GM19193 (cell line): ENCODE measurements around the gene LAMA5.

Experiments
- POLR2A ChIP-seq: IDR thresholded peaks from 4 replicates; pipeline ENCODE4 v1.6.1; 2011; ENCODE audit not compliant: insufficient read depth, insufficient read length; ENCODE audit errors: extremely low read depth

Gene LAMA5

GRCh38 chr20:62331347-62331746, 35.8 kb downstream of the LAMA5 start:
- no peak for TF ChIP-seq POLR2A

- no peak for TF ChIP-seq POLR2A
Measured at GRCh38 chr20:62330576-62331317, 36.4 kb downstream of the LAMA5 start.

GRCh38 chr20:62329389-62330377, 37.4 kb downstream of the LAMA5 start:
- no peak for TF ChIP-seq POLR2A

- TF ChIP-seq POLR2A, result no peak
Measured at GRCh38 chr20:62328684-62329388, 38.3 kb downstream of the LAMA5 start.

- TF ChIP-seq POLR2A, result no peak
Measured at GRCh38 chr20:62327726-62328495, 39.2 kb downstream of the LAMA5 start.

- no peak for TF ChIP-seq POLR2A
Measured at GRCh38 chr20:62326959-62327725, 40.0 kb downstream of the LAMA5 start.

- no peak for TF ChIP-seq POLR2A
Measured at GRCh38 chr20:62326559-62326958, 40.6 kb downstream of the LAMA5 start.

- no peak for TF ChIP-seq POLR2A
Measured at GRCh38 chr20:62325172-62325905, 41.8 kb downstream of the LAMA5 start.

GRCh38 chr20:62323980-62324906, 42.9 kb downstream of the LAMA5 start:
- TF ChIP-seq POLR2A, result no peak

GRCh38 chr20:62323146-62323979, 43.7 kb downstream of the LAMA5 start:
- no peak for TF ChIP-seq POLR2A

- no peak for TF ChIP-seq POLR2A
Measured at GRCh38 chr20:62322492-62323041, 44.5 kb downstream of the LAMA5 start.
